ENCODE data around the gene BNC2.

Gene BNC2

GRCh38 chr9:16391369-16391768 lies 479.1 kb downstream of the BNC2 start:
- Histone ChIP-seq H3K27ac (ENCODE audit: low read depth, low read length) (no peak overlapping the region), H3K9ac (ENCODE audit: low read depth, low read length) (no peak overlapping the region), H3K4me1 (ENCODE audit: insufficient read depth, low read length) (no peaks in the 10 kb centered on the region), H3K36me3 (ENCODE audit: insufficient read depth, low read length) (no peaks in the 10 kb centered on the region), H3K27me3 (ENCODE audit: insufficient read depth, low read length) (no peaks in the 10 kb centered on the region), H3K4me3 (ENCODE audit: low read length) (no peak overlapping the region), H3K9me3 (ENCODE audit: insufficient read depth, low read depth, low read length) (no peaks in the 10 kb centered on the region)
- 100% methylated on average over 1 of the region's 2 CpGs for WGBS

GRCh38 chr9:16387382-16387781 lies 483.1 kb downstream of the BNC2 start:
- Histone ChIP-seq H3K27ac (ENCODE audit: low read depth, low read length) (no peak overlapping the region), H3K9ac (ENCODE audit: low read depth, low read length) (no peak overlapping the region), H3K4me3 (ENCODE audit: low read length) (no peak overlapping the region), H3K4me1 (ENCODE audit: insufficient read depth, low read length) (no peaks in the 10 kb centered on the region), H3K9me3 (ENCODE audit: insufficient read depth, low read depth, low read length) (0 out of 2 replicates have a peak, but pooled peaks cover 3% of the 10 kb centered on the region), H3K27me3 (ENCODE audit: insufficient read depth, low read length) (no peaks in the 10 kb centered on the region), H3K36me3 (ENCODE audit: insufficient read depth, low read length) (no peaks in the 10 kb centered on the region)
- WGBS, result 93% methylated on average over 2 of the region's 2 CpGs

- Histone ChIP-seq H3K9ac (ENCODE audit: low read depth, low read length) (no peak overlapping the region), H3K27ac (ENCODE audit: low read depth, low read length) (no peak overlapping the region), H3K36me3 (ENCODE audit: insufficient read depth, low read length) (no peaks in the 10 kb centered on the region), H3K4me1 (ENCODE audit: insufficient read depth, low read length) (no peaks in the 10 kb centered on the region), H3K4me3 (ENCODE audit: low read length) (no peak overlapping the region), H3K9me3 (ENCODE audit: insufficient read depth, low read depth, low read length) (0 out of 2 replicates have a peak, but pooled peaks cover 3% of the 10 kb centered on the region), H3K27me3 (ENCODE audit: insufficient read depth, low read length) (no peaks in the 10 kb centered on the region)
- WGBS, result 79% methylated on average over 2 of the region's 2 CpGs
Observed at GRCh38 chr9:16386827-16387077, 483.7 kb downstream of the BNC2 start.

- 90% methylated on average over 6 of the region's 6 CpGs for WGBS
- H3K27me3 ChIP-seq (ENCODE audit: insufficient read depth, low read length), result no peaks in the 10 kb centered on the region
- no peaks in the 10 kb centered on the region for H3K36me3 ChIP-seq (ENCODE audit: insufficient read depth, low read length)
- no peak overlapping the region for H3K27ac ChIP-seq (ENCODE audit: low read depth, low read length)
- no peaks in the 10 kb centered on the region for H3K4me1 ChIP-seq (ENCODE audit: insufficient read depth, low read length)
- 0 out of 2 replicates have a peak, but pooled peaks cover 3% of the 10 kb centered on the region for H3K9me3 ChIP-seq (ENCODE audit: insufficient read depth, low read depth, low read length)
- no peak overlapping the region for H3K4me3 ChIP-seq (ENCODE audit: low read length)
- no peak overlapping the region for H3K9ac ChIP-seq (ENCODE audit: low read depth, low read length)
Observed at GRCh38 chr9:16386007-16386826, 484.3 kb downstream of the BNC2 start.

GRCh38 chr9:16385590-16385989 lies 484.9 kb downstream of the BNC2 start:
- H3K27ac ChIP-seq (ENCODE audit: low read depth, low read length), result no peak overlapping the region
- no peaks in the 10 kb centered on the region for H3K27me3 ChIP-seq (ENCODE audit: insufficient read depth, low read length)
- H3K36me3 ChIP-seq (ENCODE audit: insufficient read depth, low read length), result no peaks in the 10 kb centered on the region
- no peaks in the 10 kb centered on the region for H3K4me1 ChIP-seq (ENCODE audit: insufficient read depth, low read length)
- 0 out of 2 replicates have a peak, but pooled peaks cover 3% of the 10 kb centered on the region for H3K9me3 ChIP-seq (ENCODE audit: insufficient read depth, low read depth, low read length)
- H3K4me3 ChIP-seq (ENCODE audit: low read length), result no peak overlapping the region
- no peak overlapping the region for H3K9ac ChIP-seq (ENCODE audit: low read depth, low read length)

- H3K9ac ChIP-seq (ENCODE audit: low read depth, low read length), result no peak overlapping the region
Observed at GRCh38 chr9:16384993-16385392, 485.5 kb downstream of the BNC2 start.

GRCh38 chr9:16377311-16377710 lies 493.2 kb downstream of the BNC2 start:
- Histone ChIP-seq H3K27ac (ENCODE audit: low read depth, low read length) (no peak overlapping the region), H3K9ac (ENCODE audit: low read depth, low read length) (no peak overlapping the region), H3K4me1 (ENCODE audit: insufficient read depth, low read length) (no peaks in the 10 kb centered on the region), H3K4me3 (ENCODE audit: low read length) (no peak overlapping the region), H3K9me3 (ENCODE audit: insufficient read depth, low read depth, low read length) (no peaks in the 10 kb centered on the region), H3K36me3 (ENCODE audit: insufficient read depth, low read length) (no peaks in the 10 kb centered on the region), H3K27me3 (ENCODE audit: insufficient read depth, low read length) (no peaks in the 10 kb centered on the region)
- 100% methylated on average over 3 of the region's 4 CpGs for WGBS

More at GRCh38 chr9:16384993-16385392, 485.5 kb downstream of the BNC2 start:
- Histone ChIP-seq H3K27me3 (ENCODE audit: insufficient read depth, low read length) (no peaks in the 10 kb centered on the region), H3K9me3 (ENCODE audit: insufficient read depth, low read depth, low read length) (0 out of 2 replicates have a peak, but pooled peaks cover 3% of the 10 kb centered on the region), H3K27ac (ENCODE audit: low read depth, low read length) (no peak overlapping the region), H3K4me1 (ENCODE audit: insufficient read depth, low read length) (no peaks in the 10 kb centered on the region), H3K36me3 (ENCODE audit: insufficient read depth, low read length) (no peaks in the 10 kb centered on the region), H3K4me3 (ENCODE audit: low read length) (no peak overlapping the region)
- 100% methylated on average over 4 of the region's 6 CpGs for WGBS

GRCh38 chr9:16371306-16371705 lies 499.2 kb downstream of the BNC2 start:
- H3K4me1 ChIP-seq (ENCODE audit: insufficient read depth, low read length), result peaks cover 6% of the 10 kb centered on the region; the same call in 1 of the 2 replicates
- no peaks in the 10 kb centered on the region for H3K27me3 ChIP-seq (ENCODE audit: insufficient read depth, low read length)
- H3K9ac ChIP-seq (ENCODE audit: low read depth, low read length), result no peak overlapping the region
- H3K36me3 ChIP-seq (ENCODE audit: insufficient read depth, low read length), result no peaks in the 10 kb centered on the region
- no peak overlapping the region for H3K27ac ChIP-seq (ENCODE audit: low read depth, low read length)
- no peaks in the 10 kb centered on the region for H3K9me3 ChIP-seq (ENCODE audit: insufficient read depth, low read depth, low read length)
- H3K4me3 ChIP-seq (ENCODE audit: low read length), result no peak overlapping the region
- 91% methylated on average over 4 of the region's 4 CpGs for WGBS

- Histone ChIP-seq H3K4me1 (ENCODE audit: insufficient read depth, low read length) (peaks cover 6% of the 10 kb centered on the region; the same call in 1 of the 2 replicates), H3K4me3 (ENCODE audit: low read length) (no peak overlapping the region), H3K36me3 (ENCODE audit: insufficient read depth, low read length) (no peaks in the 10 kb centered on the region), H3K9me3 (ENCODE audit: insufficient read depth, low read depth, low read length) (no peaks in the 10 kb centered on the region), H3K27ac (ENCODE audit: low read depth, low read length) (no peak overlapping the region), H3K9ac (ENCODE audit: low read depth, low read length) (no peak overlapping the region), H3K27me3 (ENCODE audit: insufficient read depth, low read length) (no peaks in the 10 kb centered on the region)
- 95% methylated on average over 13 of the region's 13 CpGs for WGBS
Observed at GRCh38 chr9:16370647-16371046, 499.8 kb downstream of the BNC2 start.

- WGBS, result 88% methylated on average over 4 of the region's 4 CpGs
- no peak overlapping the region for H3K9ac ChIP-seq (ENCODE audit: low read depth, low read length)
- H3K4me1 ChIP-seq (ENCODE audit: insufficient read depth, low read length), result peaks cover 6% of the 10 kb centered on the region; the same call in 1 of the 2 replicates
- H3K9me3 ChIP-seq (ENCODE audit: insufficient read depth, low read depth, low read length), result no peaks in the 10 kb centered on the region
- no peak overlapping the region for H3K4me3 ChIP-seq (ENCODE audit: low read length)
- no peaks in the 10 kb centered on the region for H3K27me3 ChIP-seq (ENCODE audit: insufficient read depth, low read length)
- H3K36me3 ChIP-seq (ENCODE audit: insufficient read depth, low read length), result no peaks in the 10 kb centered on the region
- no peak overlapping the region for H3K27ac ChIP-seq (ENCODE audit: low read depth, low read length)
Observed at GRCh38 chr9:16369427-16369826, 501.0 kb downstream of the BNC2 start.

GRCh38 chr9:16368237-16369087 lies 502.0 kb downstream of the BNC2 start:
- H3K4me3 ChIP-seq (ENCODE audit: low read length), result no peak overlapping the region
- H3K9ac ChIP-seq (ENCODE audit: low read depth, low read length), result no peak overlapping the region
- no peaks in the 10 kb centered on the region for H3K9me3 ChIP-seq (ENCODE audit: insufficient read depth, low read depth, low read length)
- 87% methylated on average over 8 of the region's 8 CpGs for WGBS
- H3K36me3 ChIP-seq (ENCODE audit: insufficient read depth, low read length), result no peaks in the 10 kb centered on the region
- no peaks in the 10 kb centered on the region for H3K27me3 ChIP-seq (ENCODE audit: insufficient read depth, low read length)
- no peak overlapping the region for H3K27ac ChIP-seq (ENCODE audit: low read depth, low read length)
- peaks cover 6% of the 10 kb centered on the region; the same call in 1 of the 2 replicates for H3K4me1 ChIP-seq (ENCODE audit: insufficient read depth, low read length)

Data from HUES64 (cell line).